Tibial nerve (tissue), 4 donors: ENCODE results near the gene OR1E1. TPM values are rescaled to one million over a fixed set of nuclear protein-coding genes. Genes with fewer than 3 reads are reported as not detected.
"Not testable (repeated sequence)": the region's sequence is repeated elsewhere in the genome, so short reads cannot be mapped to it uniquely, and the experiment has no call there.

Source experiments
- DNase-seq, 2 donors: peaks; one replicate each; pipeline ENCODE4 v3.0.0-alpha.2; 2019; ENCODE audit warnings: low spot score in 2 of 2
- H3K27ac ChIP-seq, 4 donors: fragments of 200-600 bp; sonication (generic) in 3 of 4; one replicate each; pipeline ENCODE4 v1.5.1; 2017 to 2019; ENCODE audit warnings: mild to moderate bottlenecking in 1 of 4
- H3K27me3 ChIP-seq, 2 donors: fragments of 200-600 bp; sonication (generic) in 1 of 2; one replicate each; pipeline versions ENCODE4 v1.5.1 to v1.6.0; 2017 to 2019
- H3K36me3 ChIP-seq, 3 donors: fragments of 200-600 bp; sonication (generic); one replicate each; pipeline ENCODE4 v1.5.1; 2018 to 2019
- H3K4me1 ChIP-seq, 4 donors: fragments of 200-600 bp; sonication (generic) in 3 of 4; one replicate each; pipeline ENCODE4 v1.5.1; 2017 to 2019
- H3K4me3 ChIP-seq, 4 donors: fragments of 200-600 bp; sonication (generic) in 3 of 4; one replicate each; pipeline ENCODE4 v1.5.1; 2017 to 2019; ENCODE audit warnings: mild to moderate bottlenecking in 1 of 4, moderate library complexity in 1 of 4
- H3K9me3 ChIP-seq, 4 donors: fragments of 200-600 bp; sonication (generic) in 3 of 4; one replicate each; pipeline ENCODE4 v1.5.1; 2017 to 2019
- EP300 ChIP-seq, 2 donors: sonication (generic); formaldehyde crosslinking; IDR thresholded peaks; one replicate each; pipeline ENCODE4 v1.6.1; 2017; ENCODE audit warnings: antibody characterized with exemption in 2 of 2, mild to moderate bottlenecking in 1 of 2
- POLR2A ChIP-seq, 2 donors: fragments of 450-650 bp; IDR thresholded peaks; one replicate each; pipeline ENCODE4 v1.6.1; 2017; ENCODE audit warnings: antibody characterized with exemption in 2 of 2, mild to moderate bottlenecking in 2 of 2, moderate library complexity in 2 of 2
- WGBS, 2 donors: methylation state at CpG; one replicate each; pipeline ENCODE4 v1.1.5; 2018; 5-methylcytosine and 5-hydroxymethylcytosine counted together
- total RNA-seq, 4 donors: library from RNA; depleted of rRNA; stranded (reverse); fragments of >200 nt; gene quantifications; one replicate each; pipeline ENCODE4 v1.1.0, GENCODE V29; 2016
- TF ChIP-seq, protein P1 (sequence below), 5 experiments: fragments of 200-600 bp in 3 of 5; fragments of 450-650 bp in 2 of 5; sonication (generic) in 3 of 5; IDR thresholded peaks; one replicate each; pipeline ENCODE4 v1.5.1; 2016 to 2019; ENCODE audit warnings: antibody characterized with exemption in 5 of 5, mild to moderate bottlenecking in 3 of 5, moderate library complexity in 2 of 5

The OR1E1 gene
- total RNA-seq, 4 donors from 2014 or later = not detected

DNA sequence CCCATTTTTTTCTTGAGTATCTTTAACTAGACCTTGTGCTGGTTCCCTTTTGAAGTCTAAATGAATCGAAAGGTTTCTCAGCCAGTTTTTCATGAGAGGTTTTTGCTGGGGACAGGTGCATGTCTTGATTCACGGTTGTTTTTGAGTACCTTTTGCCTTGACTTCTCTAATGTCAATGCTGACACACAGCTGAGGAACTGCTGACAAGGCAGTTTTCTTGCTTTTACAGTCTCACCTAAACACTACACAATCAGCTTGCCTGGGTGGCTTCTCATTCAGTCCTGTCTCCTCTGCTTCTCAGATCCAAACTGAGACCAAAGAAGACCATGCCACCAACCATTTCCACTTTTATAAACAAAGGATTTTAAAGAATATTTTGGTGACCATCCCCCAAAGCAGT, 20.0 kb upstream of the OR1E1 start:
- no peak for DNase-seq
- H3K27ac ChIP-seq = no peak overlapping the region
- H3K4me3 ChIP-seq = no peak overlapping the region
- H3K27me3 ChIP-seq = no peaks in the 10 kb centered on the region
- TF ChIP-seq EP300 (IDR thresholded peaks at IDR 0.05) (no peak), POLR2A (IDR thresholded peaks at IDR 0.05) (no peak)
- TF ChIP-seq, protein P1, sequence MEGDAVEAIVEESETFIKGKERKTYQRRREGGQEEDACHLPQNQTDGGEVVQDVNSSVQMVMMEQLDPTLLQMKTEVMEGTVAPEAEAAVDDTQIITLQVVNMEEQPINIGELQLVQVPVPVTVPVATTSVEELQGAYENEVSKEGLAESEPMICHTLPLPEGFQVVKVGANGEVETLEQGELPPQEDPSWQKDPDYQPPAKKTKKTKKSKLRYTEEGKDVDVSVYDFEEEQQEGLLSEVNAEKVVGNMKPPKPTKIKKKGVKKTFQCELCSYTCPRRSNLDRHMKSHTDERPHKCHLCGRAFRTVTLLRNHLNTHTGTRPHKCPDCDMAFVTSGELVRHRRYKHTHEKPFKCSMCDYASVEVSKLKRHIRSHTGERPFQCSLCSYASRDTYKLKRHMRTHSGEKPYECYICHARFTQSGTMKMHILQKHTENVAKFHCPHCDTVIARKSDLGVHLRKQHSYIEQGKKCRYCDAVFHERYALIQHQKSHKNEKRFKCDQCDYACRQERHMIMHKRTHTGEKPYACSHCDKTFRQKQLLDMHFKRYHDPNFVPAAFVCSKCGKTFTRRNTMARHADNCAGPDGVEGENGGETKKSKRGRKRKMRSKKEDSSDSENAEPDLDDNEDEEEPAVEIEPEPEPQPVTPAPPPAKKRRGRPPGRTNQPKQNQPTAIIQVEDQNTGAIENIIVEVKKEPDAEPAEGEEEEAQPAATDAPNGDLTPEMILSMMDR (IDR thresholded peaks at IDR 0.05) = no peak
- no peaks in the 10 kb centered on the region for H3K9me3 ChIP-seq
- 59 to 78% methylated on average over 2 of the region's 2 CpGs for WGBS, 2 donors
- H3K36me3 ChIP-seq = no peaks in the 10 kb centered on the region
- no peaks in the 10 kb centered on the region for H3K4me1 ChIP-seq

DNA sequence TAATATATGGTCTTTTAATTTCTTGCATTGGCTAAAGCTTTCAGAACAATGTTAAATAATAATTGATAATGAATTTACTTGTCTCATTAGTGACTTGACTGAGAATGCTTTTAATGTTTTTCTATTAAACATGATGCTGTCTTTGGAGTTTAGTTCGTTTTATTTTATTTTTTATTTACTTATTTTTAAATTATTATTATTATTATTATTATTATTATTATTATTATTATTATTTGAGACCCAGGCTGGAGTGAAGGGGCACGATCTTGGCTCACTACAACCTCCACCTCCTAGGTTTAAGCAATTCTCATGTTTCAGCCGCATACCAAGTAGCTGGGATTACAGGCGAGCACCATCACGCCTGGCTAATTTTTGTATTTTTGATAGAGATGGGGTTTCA, 17.4 kb upstream of the OR1E1 start:
- WGBS, 2 donors = 82 to 86% methylated on average over 5 of the region's 5 CpGs
- H3K36me3 ChIP-seq = no peaks in the 10 kb centered on the region
- TF ChIP-seq EP300 (IDR thresholded peaks at IDR 0.05) = no peak
- TF ChIP-seq, protein P1 (IDR thresholded peaks at IDR 0.05) = no peak
- TF ChIP-seq POLR2A (IDR thresholded peaks at IDR 0.05) = no peak
- H3K27ac ChIP-seq = no peak overlapping the region
- H3K27me3 ChIP-seq = no peaks in the 10 kb centered on the region
- H3K4me1 ChIP-seq = no peaks in the 10 kb centered on the region
- no peak overlapping the region for H3K4me3 ChIP-seq
- DNase-seq = no peak
- H3K9me3 ChIP-seq = no peaks in the 10 kb centered on the region

DNA sequence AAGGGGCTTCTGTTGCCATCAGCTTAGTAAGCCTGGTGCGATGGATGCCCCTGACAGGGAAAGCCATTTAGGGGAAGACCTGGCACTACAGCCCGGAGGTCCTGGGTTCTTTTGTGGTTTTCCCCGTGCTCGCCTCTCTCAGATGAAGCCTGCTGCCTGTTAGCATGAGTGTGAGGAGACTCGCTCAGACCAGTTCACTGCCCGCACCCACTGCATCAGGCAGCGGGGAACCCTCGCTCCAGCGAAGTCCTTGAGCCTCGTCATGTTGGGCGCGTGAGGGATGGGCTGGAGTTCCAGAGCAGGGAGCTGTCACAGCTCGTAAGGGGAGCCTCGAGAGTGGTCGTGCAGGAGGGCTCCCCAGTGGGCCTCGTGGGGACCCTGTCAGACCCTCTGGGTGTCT, 14.0 kb upstream of the OR1E1 start:
- not testable (repeated sequence) for H3K27me3 ChIP-seq, H3K36me3 ChIP-seq, H3K4me3 ChIP-seq, H3K4me1 ChIP-seq, H3K27ac ChIP-seq, DNase-seq
- peaks cover 0 to 21% (median 0%) of the 10 kb centered on the region in 4 donors for H3K9me3 ChIP-seq
- WGBS, 2 donors = no CpG with 5 or more reads among the region's 16 CpGs

DNA sequence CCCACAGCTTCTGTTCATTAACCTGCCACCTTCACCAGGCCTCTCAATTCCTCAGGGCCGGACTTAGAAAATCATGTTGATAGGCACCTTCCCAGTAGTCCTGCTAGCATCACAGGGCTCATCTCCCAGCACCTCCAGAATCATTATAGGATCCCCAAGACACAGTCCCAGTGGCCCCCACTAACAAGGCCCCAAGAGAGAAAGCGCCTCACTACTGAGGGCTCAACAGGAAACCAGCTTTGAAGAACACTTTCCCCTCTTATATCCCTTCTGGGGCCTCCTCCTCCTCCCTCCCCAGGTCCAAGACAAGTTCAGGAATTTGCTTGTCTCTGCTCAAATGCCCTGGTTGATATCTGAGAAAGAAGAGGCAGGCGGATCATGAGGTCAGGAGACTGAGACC, 12.9 kb upstream of the OR1E1 start, which contains the start of gene OR3A3:
TSS of gene OR3A3 (plus strand) at position 301 of the 400 bp plus-strand sequence.
- Histone ChIP-seq H3K4me1 (no peaks in the 10 kb centered on the region), H3K27me3 (no peaks in the 10 kb centered on the region), H3K27ac (no peak within 1 kb of the TSS), H3K9me3 (peaks cover 0 to 33% (median 2%) of the 10 kb centered on the region in 4 donors), H3K36me3 (no peaks in the 10 kb centered on the region), H3K4me3 (no peak within 1 kb of the TSS)
- 76 to 80% methylated on average over 3 of the region's 3 CpGs for WGBS, 2 donors
- TF ChIP-seq, protein P1 (IDR thresholded peaks at IDR 0.05) = no peak
- TF ChIP-seq POLR2A (IDR thresholded peaks at IDR 0.05) (no peak), EP300 (IDR thresholded peaks at IDR 0.05) (no peak)
- no peak for DNase-seq

DNA sequence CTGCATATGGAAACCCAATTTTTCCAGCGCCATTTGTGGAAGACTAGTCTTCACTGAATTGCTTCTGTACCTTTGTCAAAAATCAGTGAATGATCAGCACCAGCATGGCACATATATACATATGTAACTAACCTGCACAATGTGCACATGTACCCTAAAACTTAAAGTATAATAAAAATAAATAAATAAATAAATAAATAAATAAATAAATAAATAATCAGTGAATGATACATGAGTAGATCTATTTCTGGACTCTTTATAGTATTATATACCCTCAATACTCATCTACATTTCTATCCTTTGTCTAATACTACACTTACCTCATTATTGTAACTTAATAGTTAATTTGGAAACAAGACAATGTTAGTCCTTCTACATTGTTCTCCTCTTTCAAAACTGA, 5.6 kb upstream of the OR1E1 start:
- H3K27ac ChIP-seq, H3K36me3 ChIP-seq, H3K4me1 ChIP-seq, H3K27me3 ChIP-seq, H3K4me3 ChIP-seq, DNase-seq: not testable (repeated sequence)
- WGBS, 2 donors = 87 to 94% methylated on average over 1 of the region's 1 CpG
- peaks cover 0 to 37% (median 5%) of the 10 kb centered on the region in 4 donors for H3K9me3 ChIP-seq

DNA sequence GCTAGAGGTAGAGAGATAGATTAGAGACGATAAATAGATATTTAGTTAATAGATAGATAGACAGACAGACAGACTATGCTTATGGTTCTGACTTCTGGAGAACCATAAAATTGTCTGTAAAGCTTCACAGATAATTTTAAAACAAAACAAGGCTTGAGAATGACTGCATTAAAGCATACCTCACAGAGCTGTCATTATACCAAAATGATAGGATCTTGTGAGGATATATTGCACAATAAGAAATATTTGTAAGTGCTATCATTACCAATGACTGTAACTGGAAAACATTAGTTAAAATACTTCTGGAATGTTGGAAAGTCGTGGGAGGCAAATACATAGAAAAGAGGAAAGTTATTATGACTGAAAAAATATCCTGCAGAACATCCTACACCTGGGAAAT, 3.6 kb upstream of the OR1E1 start:
- Histone ChIP-seq H3K36me3 (no peaks in the 10 kb centered on the region), H3K4me3 (no peak overlapping the region), H3K4me1 (no peaks in the 10 kb centered on the region), H3K27ac (no peak overlapping the region), H3K9me3 (peaks cover 0 to 18% (median 5%) of the 10 kb centered on the region in 4 donors), H3K27me3 (no peaks in the 10 kb centered on the region)
- no peak for DNase-seq
- no peak for TF ChIP-seq POLR2A (IDR thresholded peaks at IDR 0.05)
- TF ChIP-seq EP300 (IDR thresholded peaks at IDR 0.05) = no peak
- TF ChIP-seq, protein P1 (IDR thresholded peaks at IDR 0.05) = no peak
- 53 to 66% methylated on average over 2 of the region's 2 CpGs for WGBS, 2 donors
